Liver (tissue), 9 donors: ENCODE data around the gene ADCY7. TPM values are rescaled to one million over a fixed set of nuclear protein-coding genes. Genes with fewer than 3 reads are reported as not detected.

Experiments
- DNase-seq: peaks from one replicate; pipeline ENCODE4 v3.0.0-alpha.2; 2017; ENCODE audit warnings: low spot score
- H3K27ac ChIP-seq, 2 donors: one replicate each; pipeline ENCODE4 v1.7.0; 2013; ENCODE audit warnings: inconsistent platforms in 2 of 2, low read length in 2 of 2, control low read depth in 1 of 2, low read depth in 1 of 2, mild to moderate bottlenecking in 1 of 2
- H3K27me3 ChIP-seq, 4 donors: one replicate each; pipeline versions ENCODE4 v1.6.1 to v1.7.0; 2013; ENCODE audit warnings: low read length in 3 of 4, inconsistent platforms in 1 of 4, mild to moderate bottlenecking in 1 of 4, moderate library complexity in 1 of 4; ENCODE audit not compliant: control insufficient read depth in 4 of 4, insufficient read depth in 4 of 4
- H3K36me3 ChIP-seq, 4 donors: one replicate each; pipeline versions ENCODE4 v1.6.1 to v1.7.0; 2013; ENCODE audit warnings: low read length in 3 of 4, mild to moderate bottlenecking in 3 of 4, low read depth in 1 of 4, moderate library complexity in 1 of 4; ENCODE audit not compliant: control insufficient read depth in 4 of 4, insufficient read depth in 3 of 4
- H3K4me1 ChIP-seq, 4 donors: one replicate each; pipeline versions ENCODE4 v1.6.1 to v1.7.0; 2013; ENCODE audit warnings: low read length in 3 of 4, mild to moderate bottlenecking in 3 of 4, moderate library complexity in 1 of 4; ENCODE audit not compliant: control insufficient read depth in 4 of 4, insufficient read depth in 4 of 4
- H3K4me3 ChIP-seq, 3 donors: one replicate each; pipeline versions ENCODE4 v1.6.1 to v1.7.0; 2013; ENCODE audit warnings: low read length in 3 of 3, control low read depth in 1 of 3, low read depth in 1 of 3, mild to moderate bottlenecking in 1 of 3
- H3K9ac ChIP-seq, 2 donors: one replicate each; pipeline ENCODE4 v1.7.0; 2013; ENCODE audit warnings: low read length in 2 of 2, mild to moderate bottlenecking in 2 of 2, moderate library complexity in 2 of 2, control low read depth in 1 of 2, low read depth in 1 of 2
- H3K9me3 ChIP-seq, 4 donors: one replicate each; pipeline versions ENCODE4 v1.6.1 to v1.7.0; 2013; ENCODE audit warnings: low read length in 3 of 4; ENCODE audit not compliant: control insufficient read depth in 4 of 4
- EGR1 ChIP-seq, 2 donors: IDR thresholded peaks; 2 replicates each; pipeline ENCODE4 v1.6.1; 2016 to 2018; ENCODE audit warnings: antibody characterized with exemption in 2 of 2, low read depth in 2 of 2
- FOXA1 ChIP-seq: IDR thresholded peaks from 2 replicates; pipeline ENCODE4 v1.6.1; 2016; ENCODE audit warnings: antibody characterized with exemption
- FOXA2 ChIP-seq: IDR thresholded peaks from 2 replicates; pipeline ENCODE4 v1.6.1; 2016; ENCODE audit warnings: antibody characterized with exemption
- GABPA ChIP-seq, 2 donors: IDR thresholded peaks in 1 of 2; conservative IDR thresholded peaks in 1 of 2; 2 replicates each; pipeline ENCODE4 v1.6.1; 2016; ENCODE audit warnings: antibody characterized with exemption in 2 of 2, mild to moderate bottlenecking in 1 of 2, moderate library complexity in 1 of 2
- HNF4A ChIP-seq, 2 donors: conservative IDR thresholded peaks; 2 replicates each; pipeline ENCODE4 v1.6.1; 2016; ENCODE audit warnings: antibody characterized with exemption in 2 of 2, mild to moderate bottlenecking in 2 of 2
- HNF4G ChIP-seq: IDR thresholded peaks from 2 replicates; pipeline ENCODE4 v1.6.1; 2016; ENCODE audit warnings: antibody characterized with exemption
- NR2F2 ChIP-seq: IDR thresholded peaks from 2 replicates; pipeline ENCODE4 v1.6.1; 2016; ENCODE audit warnings: antibody characterized with exemption
- RAD21 ChIP-seq, 2 donors: IDR thresholded peaks; 2 replicates each; pipeline ENCODE4 v1.6.1; 2016; ENCODE audit warnings: antibody characterized with exemption in 2 of 2, mild to moderate bottlenecking in 2 of 2
- RXRA ChIP-seq, 2 donors: IDR thresholded peaks; 2 replicates each; pipeline ENCODE4 v1.6.1; 2017 to 2018; ENCODE audit warnings: antibody characterized with exemption in 2 of 2, mild to moderate bottlenecking in 1 of 2
- SP1 ChIP-seq: IDR thresholded peaks from 2 replicates; pipeline ENCODE4 v1.6.1; 2018; ENCODE audit warnings: antibody characterized with exemption, mild to moderate bottlenecking
- YY1 ChIP-seq: IDR thresholded peaks from 2 replicates; pipeline ENCODE4 v1.6.1; 2016; ENCODE audit warnings: antibody characterized with exemption, mild to moderate bottlenecking
- WGBS: extraction: QIAGEN DNeasy Blood & Tissue Kit; methylation state at CpG from one replicate; pipeline ENCODE4 v1.1.7; 2013; 5-methylcytosine and 5-hydroxymethylcytosine counted together
- polyA plus RNA-seq, 2 donors: library from polyadenylated mRNA; stranded (reverse) in 1 of 2; unstranded in 1 of 2; fragments of 200-250 nt in 1 of 2; fragments of >200 nt in 1 of 2; fragmentation: Nextera tagmentation in 1 of 2; extraction: Ambion mirVana in 1 of 2; gene quantifications; one replicate each; pipeline versions ENCODE4 v1.2.1 to v1.2.3, GENCODE V29; 2013 to 2015
- total RNA-seq, 2 donors: library from RNA; depleted of rRNA; stranded (reverse); fragments of >200 nt; gene quantifications; one replicate each; pipeline ENCODE4 v1.2.3, GENCODE V29; 2014
- TF ChIP-seq, protein P1 (sequence below): IDR thresholded peaks from 2 replicates; pipeline ENCODE4 v1.6.1; 2016; ENCODE audit warnings: antibody characterized with exemption, mild to moderate bottlenecking
- TF ChIP-seq, protein P2 (sequence below): fragments of 150-350 bp; IDR thresholded peaks from 2 replicates; pipeline ENCODE4 v1.5.1; 2017; ENCODE audit warnings: improper control_type of control experiment, low read depth, low read length; ENCODE audit not compliant: missing input control
- TF ChIP-seq, protein P3 (sequence below): IDR thresholded peaks from 2 replicates; pipeline ENCODE4 v1.6.1; 2016; ENCODE audit warnings: antibody characterized with exemption
- donor health status: healthy.
- donor health status: healthy.
- donor health status: healthy.
- donor health status: healthy.
- donor health status: healthy.

ADCY7 gene
- total and polyA plus RNA-seq, 4 donors = 1.8 to 43.9 (median 7.4) TPM

DNA sequence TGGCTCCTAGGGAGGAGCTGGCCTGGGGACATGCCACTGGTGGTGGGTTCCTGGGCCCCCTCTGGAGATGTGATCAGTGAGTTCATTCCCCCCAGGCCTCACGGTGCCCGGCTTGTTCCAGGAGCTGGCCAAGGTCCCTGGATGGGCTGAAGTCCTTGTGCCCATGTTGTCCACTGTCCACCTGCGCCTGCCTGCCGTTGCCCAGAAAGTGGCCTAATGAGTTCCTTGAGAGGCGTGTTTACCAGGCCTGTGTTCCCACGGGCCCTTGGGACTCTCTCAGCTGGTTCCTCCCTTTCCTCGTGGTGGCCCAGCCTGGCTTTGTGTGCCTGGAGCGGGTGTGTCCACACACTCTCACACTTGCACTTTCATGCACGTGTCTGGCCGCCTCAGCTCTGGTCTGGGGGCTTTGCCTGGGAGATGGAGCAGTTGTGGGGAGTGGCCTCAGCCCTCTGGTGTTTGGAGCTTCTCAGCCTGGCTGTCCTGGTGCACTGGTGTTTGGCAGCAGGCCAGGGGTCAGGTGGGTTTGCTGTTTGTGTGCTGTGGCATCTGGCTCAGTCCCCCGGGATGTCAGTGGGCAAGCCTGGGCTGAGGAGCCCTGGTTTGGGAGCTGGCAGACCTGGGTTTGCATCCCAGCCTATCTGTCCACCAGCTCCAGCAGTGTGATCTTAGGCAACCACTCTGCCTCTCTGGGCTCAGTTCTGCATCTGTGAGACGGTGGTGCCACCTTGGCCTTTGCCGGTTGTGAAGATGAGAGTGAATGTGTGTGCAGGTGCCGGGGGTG lies 18.0 kb downstream of the ADCY7 start:
- Histone ChIP-seq H3K36me3 (no peaks in the 10 kb centered on the region), H3K9ac (no peak overlapping the region), H3K27me3 (no peaks in the 10 kb centered on the region), H3K4me3 (no peak overlapping the region), H3K27ac (no peak overlapping the region), H3K4me1 (peaks cover 9 to 28% (median 19%) of the 10 kb centered on the region in 4 donors), H3K9me3 (no peaks in the 10 kb centered on the region)
- WGBS = 74% methylated on average over 14 of the region's 14 CpGs
- no peak for DNase-seq
- no peak for TF ChIP-seq HNF4G
- TF ChIP-seq EGR1 (IDR thresholded peaks at IDR 0.05; ENCODE audit: low read depth in 2 of 2) = no peak
- TF ChIP-seq FOXA2 = no peak
- TF ChIP-seq FOXA1 = no peak
- no peak for TF ChIP-seq RAD21 (IDR thresholded peaks at IDR 0.05)
- TF ChIP-seq SP1 = no peak
- no peak for TF ChIP-seq GABPA (IDR thresholded peaks at IDR 0.05 in 1 of 2, conservative IDR thresholded peaks at IDR 0.05 in 1 of 2)
- TF ChIP-seq, protein P1, sequence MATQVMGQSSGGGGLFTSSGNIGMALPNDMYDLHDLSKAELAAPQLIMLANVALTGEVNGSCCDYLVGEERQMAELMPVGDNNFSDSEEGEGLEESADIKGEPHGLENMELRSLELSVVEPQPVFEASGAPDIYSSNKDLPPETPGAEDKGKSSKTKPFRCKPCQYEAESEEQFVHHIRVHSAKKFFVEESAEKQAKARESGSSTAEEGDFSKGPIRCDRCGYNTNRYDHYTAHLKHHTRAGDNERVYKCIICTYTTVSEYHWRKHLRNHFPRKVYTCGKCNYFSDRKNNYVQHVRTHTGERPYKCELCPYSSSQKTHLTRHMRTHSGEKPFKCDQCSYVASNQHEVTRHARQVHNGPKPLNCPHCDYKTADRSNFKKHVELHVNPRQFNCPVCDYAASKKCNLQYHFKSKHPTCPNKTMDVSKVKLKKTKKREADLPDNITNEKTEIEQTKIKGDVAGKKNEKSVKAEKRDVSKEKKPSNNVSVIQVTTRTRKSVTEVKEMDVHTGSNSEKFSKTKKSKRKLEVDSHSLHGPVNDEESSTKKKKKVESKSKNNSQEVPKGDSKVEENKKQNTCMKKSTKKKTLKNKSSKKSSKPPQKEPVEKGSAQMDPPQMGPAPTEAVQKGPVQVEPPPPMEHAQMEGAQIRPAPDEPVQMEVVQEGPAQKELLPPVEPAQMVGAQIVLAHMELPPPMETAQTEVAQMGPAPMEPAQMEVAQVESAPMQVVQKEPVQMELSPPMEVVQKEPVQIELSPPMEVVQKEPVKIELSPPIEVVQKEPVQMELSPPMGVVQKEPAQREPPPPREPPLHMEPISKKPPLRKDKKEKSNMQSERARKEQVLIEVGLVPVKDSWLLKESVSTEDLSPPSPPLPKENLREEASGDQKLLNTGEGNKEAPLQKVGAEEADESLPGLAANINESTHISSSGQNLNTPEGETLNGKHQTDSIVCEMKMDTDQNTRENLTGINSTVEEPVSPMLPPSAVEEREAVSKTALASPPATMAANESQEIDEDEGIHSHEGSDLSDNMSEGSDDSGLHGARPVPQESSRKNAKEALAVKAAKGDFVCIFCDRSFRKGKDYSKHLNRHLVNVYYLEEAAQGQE = no peak
- TF ChIP-seq YY1 = no peak
- TF ChIP-seq NR2F2 = no peak
- TF ChIP-seq, protein P2, sequence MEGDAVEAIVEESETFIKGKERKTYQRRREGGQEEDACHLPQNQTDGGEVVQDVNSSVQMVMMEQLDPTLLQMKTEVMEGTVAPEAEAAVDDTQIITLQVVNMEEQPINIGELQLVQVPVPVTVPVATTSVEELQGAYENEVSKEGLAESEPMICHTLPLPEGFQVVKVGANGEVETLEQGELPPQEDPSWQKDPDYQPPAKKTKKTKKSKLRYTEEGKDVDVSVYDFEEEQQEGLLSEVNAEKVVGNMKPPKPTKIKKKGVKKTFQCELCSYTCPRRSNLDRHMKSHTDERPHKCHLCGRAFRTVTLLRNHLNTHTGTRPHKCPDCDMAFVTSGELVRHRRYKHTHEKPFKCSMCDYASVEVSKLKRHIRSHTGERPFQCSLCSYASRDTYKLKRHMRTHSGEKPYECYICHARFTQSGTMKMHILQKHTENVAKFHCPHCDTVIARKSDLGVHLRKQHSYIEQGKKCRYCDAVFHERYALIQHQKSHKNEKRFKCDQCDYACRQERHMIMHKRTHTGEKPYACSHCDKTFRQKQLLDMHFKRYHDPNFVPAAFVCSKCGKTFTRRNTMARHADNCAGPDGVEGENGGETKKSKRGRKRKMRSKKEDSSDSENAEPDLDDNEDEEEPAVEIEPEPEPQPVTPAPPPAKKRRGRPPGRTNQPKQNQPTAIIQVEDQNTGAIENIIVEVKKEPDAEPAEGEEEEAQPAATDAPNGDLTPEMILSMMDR = no peak
- no peak for TF ChIP-seq HNF4A (conservative IDR thresholded peaks at IDR 0.05)
- TF ChIP-seq, protein P3, sequence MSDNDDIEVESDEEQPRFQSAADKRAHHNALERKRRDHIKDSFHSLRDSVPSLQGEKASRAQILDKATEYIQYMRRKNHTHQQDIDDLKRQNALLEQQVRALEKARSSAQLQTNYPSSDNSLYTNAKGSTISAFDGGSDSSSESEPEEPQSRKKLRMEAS = no peak
- no peak for TF ChIP-seq RXRA (IDR thresholded peaks at IDR 0.05)

DNA sequence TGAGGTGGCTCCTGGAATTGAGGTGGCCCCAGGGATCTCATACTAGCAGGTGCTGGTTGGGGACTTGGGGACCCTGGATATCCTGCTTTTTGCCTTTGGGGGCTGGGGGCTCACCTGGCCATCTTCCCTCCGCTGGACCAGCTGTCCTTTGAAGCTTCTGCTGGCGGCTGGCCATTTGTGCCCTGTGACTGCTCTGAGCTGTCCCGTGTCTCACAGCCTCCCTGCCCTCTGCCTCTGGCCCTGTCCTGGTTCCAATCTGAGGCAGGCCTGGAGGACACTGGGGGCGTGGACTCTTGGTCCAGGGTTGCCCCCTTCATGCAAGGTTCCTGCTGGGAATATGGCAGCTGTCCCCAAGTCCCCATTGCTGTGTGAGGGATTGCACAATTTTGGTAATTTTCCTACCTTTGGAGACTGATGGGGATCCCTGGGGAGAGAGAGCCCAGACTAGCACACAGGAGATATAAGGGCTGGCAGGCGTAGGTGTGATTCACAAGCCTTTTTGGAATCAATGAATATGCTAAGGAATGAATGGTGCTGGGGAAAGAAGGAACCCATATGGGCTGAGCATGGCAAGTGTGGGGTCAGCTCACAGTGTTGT lies 19.2 kb downstream of the ADCY7 start:
- Histone ChIP-seq H3K36me3 (no peaks in the 10 kb centered on the region), H3K27ac (no peak overlapping the region), H3K9ac (no peak overlapping the region), H3K9me3 (no peaks in the 10 kb centered on the region), H3K4me3 (no peak overlapping the region), H3K4me1 (peaks cover 9 to 28% (median 19%) of the 10 kb centered on the region in 4 donors), H3K27me3 (no peaks in the 10 kb centered on the region)
- 73% methylated on average over 5 of the region's 5 CpGs for WGBS
- no peak for TF ChIP-seq FOXA1
- no peak for TF ChIP-seq NR2F2
- DNase-seq = no peak
